ENCODE results near the gene TAF1C.

TAF1C gene

GRCh38 chr16:84183911-84184591 lies 2.8 kb downstream of the TAF1C start:
- DNase-seq (ENCODE audit: extremely low read depth in 1 of 2, low read depth in 1 of 2) = no peak

- DNase-seq (ENCODE audit: extremely low read depth in 1 of 2, low read depth in 1 of 2) = no peak
Observed at GRCh38 chr16:84183572-84183875, 3.3 kb downstream of the TAF1C start.

DNA sequence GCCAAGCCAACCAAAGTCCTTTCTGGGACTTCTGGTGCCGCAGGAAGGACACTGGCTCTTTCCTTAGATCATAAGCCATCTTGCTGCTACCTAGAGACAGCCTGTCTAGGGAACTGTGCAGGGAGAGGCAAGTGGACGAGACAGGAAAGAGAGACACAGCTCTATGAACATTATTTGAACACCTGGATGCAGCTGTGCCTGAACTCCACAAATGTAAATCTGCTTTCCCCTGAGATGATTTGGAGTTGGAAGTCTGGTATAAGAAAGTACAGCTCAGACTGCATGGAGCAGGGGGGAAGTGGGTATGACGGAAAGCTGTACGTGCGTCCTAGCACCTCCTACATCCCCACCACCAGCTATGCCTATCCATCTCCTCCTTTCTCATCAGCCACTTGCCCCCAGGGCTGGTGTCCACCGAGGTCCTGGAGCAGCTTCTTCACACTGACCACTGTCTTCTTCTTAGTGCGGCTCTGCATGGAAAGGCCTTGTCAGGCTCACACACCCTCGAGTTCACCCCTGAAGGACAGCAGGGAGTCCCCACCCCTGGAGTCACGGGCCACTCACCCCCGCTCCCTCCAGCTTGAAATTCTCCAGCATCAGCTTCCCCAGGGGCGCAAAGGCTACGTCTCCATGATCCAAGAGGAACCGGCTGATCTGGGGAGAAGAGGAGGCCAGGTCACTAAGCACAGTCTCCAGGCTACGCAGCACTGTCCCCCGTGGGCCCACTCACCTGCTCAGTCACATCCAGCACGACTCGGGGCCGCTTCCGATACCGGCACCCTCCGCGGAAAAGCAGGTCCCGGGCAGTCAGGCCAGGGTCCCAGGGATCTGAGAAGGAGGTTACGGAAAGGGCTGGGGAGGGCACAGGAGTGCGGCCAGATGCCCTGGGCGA lies 3.9 kb downstream of the TAF1C start:
- DNase-seq (ENCODE audit: extremely low read depth in 1 of 2, low read depth in 1 of 2) = no peak

- DNase-seq (ENCODE audit: extremely low read depth in 1 of 2, low read depth in 1 of 2) = no peak
Observed at GRCh38 chr16:84182104-84182503, 4.8 kb downstream of the TAF1C start.

DNA sequence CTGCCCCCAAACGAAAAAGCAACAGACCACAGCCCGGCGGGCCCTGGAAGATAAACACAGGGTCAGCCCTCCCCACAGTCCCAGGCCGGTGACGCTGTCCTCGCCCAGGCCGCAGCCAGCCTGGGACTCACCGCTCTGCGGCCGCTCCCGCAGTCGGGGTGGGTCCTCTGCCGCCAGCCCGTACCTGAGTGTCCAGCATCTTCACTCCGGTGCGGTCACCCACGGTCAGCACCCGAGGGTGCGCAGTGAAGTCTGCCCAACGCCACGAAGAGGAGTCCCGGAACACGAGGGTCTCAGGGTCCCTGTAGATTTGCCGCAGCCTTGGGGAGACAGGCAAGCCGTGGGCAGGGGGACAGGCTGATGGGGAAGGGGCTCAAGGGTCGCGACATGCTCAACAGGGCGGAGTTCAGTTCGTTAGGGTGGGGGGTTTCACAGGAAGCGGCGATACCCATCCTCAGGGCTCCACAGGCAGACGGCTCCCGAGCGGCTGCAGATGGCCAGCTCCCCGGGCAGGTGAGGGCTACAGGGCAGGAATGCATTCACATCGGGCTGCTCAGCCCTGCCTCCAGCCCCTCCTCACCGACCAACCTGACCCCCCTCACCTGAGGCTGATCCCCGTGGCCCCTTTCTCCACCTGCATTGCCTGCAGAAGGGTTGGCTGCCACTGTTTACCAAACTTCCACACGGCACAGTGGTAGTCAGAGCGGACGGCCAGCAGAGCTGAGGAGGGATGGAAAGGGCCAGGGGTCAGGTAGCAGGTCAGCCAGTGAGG lies 5.5 kb downstream of the TAF1C start:
- DNase-seq (ENCODE audit: extremely low read depth in 1 of 2, low read depth in 1 of 2) = no peak

- DNase-seq (ENCODE audit: extremely low read depth in 1 of 2, low read depth in 1 of 2) = no peak
Observed at GRCh38 chr16:84180519-84181140, 6.2 kb downstream of the TAF1C start.

- DNase-seq (ENCODE audit: extremely low read depth in 1 of 2, low read depth in 1 of 2) = no peak
Observed at GRCh38 chr16:84179612-84180320, 7.1 kb downstream of the TAF1C start.

DNA sequence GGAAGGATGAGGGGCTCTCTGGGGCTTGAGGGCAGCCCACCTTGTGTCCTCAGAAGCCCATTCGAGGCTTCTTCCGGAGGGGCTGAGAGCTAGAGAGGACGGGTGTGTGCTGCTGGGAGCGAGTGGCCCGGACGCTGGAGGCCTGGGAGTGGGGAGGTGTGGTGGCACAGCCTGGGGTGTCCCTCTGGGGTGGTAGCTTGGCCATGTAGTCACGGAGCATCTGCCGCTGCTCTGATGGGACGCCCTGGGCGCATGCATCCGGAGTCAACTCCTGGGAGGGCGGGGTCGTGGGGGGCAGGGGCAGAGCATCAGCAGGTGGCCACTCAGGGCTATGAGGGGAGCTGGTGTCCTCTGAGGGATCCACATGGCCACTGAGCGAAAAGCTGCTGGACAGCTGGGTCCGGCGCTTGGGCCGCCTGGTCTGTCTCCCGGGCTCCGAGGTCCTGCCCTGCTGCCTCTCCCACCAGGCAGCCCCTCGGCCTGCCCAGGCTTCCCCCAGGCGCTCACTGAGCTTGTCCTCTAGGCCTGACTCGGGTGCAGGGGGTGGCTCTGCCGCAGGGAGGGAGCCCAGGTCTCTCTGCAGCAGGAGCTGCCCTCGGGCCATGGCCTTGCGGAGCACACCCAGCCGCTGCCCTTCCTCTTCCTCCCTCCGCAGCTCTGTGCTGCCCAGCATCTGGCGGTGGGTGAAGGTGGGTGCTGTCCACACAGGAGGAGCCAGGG lies 7.8 kb downstream of the TAF1C start:
- no peak for DNase-seq (ENCODE audit: extremely low read depth in 1 of 2, low read depth in 1 of 2)

DNA sequence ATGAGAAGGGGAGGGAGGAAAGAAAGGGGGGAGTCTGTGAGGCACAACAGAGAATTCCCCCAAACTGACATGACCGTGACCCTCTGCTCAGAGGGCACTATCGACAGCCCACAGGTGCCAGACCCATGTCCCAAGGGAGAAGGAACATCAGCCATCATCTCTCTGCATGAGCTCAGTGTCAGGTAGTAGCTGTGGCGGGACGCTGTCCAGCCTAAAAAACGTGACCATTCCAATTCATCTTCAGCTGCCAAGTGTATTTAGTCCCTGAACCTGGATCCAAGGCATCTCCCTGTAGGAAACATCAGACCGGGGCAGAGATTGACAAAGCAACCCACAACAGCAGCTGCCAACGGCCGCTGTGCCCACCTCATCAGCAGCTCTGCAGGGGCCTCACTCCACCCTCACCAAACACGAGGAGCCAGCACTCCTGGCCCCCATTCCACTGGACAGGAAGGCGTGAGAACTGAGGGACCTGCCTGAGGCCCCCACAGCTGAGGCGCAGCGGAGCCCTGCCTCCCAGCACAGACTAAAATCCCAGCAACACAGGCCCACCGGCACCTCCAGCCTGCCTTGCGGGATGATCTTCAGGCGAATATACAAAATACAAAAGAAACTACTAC lies 8.6 kb downstream of the TAF1C start:
- no peak for DNase-seq (ENCODE audit: extremely low read depth in 1 of 2, low read depth in 1 of 2)

DNA sequence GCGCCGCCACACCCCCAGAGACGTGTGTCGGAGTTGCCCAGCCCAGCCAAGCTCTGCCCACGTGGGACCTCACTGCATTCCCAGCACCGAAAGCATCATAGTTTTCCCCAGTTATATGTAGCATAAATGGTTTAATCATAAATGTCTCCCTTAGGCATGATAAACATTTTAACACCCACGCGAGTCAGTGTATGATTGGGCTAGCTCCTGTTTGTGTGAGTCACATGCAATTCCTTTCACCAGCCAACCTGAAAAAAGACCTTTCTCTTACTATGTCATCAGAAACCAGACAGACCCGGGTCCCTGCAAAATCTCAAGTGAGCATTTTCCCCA lies 9.2 kb downstream of the TAF1C start:
- DNase-seq (ENCODE audit: extremely low read depth in 1 of 2, low read depth in 1 of 2) = no peak

GRCh38 chr16:84176192-84177053 lies 10.4 kb downstream of the TAF1C start:
- no peak for DNase-seq (ENCODE audit: extremely low read depth in 1 of 2, low read depth in 1 of 2)

- peak in 1 of 2 donors; percentile 45 for DNase-seq (ENCODE audit: extremely low read depth in 1 of 2, low read depth in 1 of 2)
Observed at GRCh38 chr16:84175350-84176081, 11.3 kb downstream of the TAF1C start.

GRCh38 chr16:84174396-84174795 lies 12.5 kb downstream of the TAF1C start:
- DNase-seq (ENCODE audit: extremely low read depth in 1 of 2, low read depth in 1 of 2) = no peak

DNA sequence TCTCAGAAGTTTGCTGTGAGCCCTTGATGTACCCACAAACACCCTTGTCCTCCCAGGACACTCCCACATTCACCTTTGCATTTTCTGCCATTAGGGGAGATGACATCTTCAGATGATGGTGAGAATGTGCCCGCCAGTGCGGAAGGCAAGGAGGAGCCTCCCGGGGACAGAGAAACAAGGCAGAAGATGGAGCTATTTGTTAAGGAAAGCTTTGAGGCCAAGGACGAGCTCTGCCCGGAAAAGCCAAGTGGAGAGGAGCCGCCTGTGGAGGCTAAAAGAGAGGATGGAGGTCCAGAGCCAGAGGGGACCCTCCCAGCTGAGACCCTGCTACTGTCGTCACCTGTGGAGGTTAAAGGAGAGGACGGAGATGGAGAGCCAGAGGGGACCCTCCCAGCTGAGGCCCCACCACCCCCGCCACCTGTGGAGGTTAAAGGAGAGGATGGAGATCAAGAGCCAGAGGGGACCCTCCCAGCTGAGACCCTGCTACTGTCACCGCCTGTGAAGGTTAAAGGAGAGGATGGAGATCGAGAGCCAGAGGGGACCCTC lies 17.0 kb downstream of the TAF1C start:
- no peak for DNase-seq (ENCODE audit: extremely low read depth in 1 of 2, low read depth in 1 of 2)

DNA sequence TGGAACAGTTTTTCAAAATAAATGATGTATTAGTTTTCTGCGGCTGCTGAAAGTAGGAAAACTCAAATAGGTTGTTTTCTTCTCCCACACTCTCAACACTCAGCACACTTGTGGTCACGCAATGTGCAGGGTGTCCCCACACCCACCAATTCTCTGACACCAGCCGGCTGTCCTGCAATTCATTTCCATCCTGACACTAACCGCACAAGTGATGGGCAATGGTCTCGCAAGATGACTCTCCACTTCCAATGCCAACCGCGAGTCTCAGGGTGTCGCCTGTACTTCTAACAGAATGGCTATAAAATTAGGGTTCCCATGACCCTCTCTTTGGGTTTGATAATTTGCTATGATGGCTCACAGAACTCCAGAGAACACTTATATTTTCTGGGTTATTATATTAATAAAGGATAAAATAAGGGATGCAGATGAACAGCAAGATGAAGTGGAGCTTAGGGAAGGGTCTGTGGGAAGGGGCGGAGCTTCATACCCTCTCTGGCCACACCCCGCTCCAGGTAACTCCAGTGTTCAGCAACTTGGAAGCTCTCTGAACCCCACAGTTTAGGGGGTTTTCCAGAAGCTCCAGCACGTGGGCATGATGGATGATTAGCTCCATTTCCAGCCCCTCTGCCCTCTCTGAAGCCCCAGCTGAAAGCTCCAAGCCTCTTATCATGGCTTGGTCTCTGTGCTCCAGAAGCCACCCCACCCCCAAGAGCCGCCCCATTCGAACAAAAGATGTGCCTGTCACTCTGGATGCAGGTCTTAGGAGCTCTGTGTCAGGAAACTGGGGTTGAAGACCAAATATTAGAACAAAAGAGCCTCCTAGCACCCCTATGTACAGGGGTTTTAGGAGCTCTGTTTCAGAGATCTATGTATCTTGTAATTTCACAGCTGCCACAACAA lies 19.8 kb downstream of the TAF1C start:
- DNase-seq (ENCODE audit: extremely low read depth in 1 of 2, low read depth in 1 of 2) = no peak

GRCh38 chr16:84165746-84166145 lies 21.1 kb downstream of the TAF1C start:
- DNase-seq (ENCODE audit: extremely low read depth in 1 of 2, low read depth in 1 of 2) = no peak

DNA sequence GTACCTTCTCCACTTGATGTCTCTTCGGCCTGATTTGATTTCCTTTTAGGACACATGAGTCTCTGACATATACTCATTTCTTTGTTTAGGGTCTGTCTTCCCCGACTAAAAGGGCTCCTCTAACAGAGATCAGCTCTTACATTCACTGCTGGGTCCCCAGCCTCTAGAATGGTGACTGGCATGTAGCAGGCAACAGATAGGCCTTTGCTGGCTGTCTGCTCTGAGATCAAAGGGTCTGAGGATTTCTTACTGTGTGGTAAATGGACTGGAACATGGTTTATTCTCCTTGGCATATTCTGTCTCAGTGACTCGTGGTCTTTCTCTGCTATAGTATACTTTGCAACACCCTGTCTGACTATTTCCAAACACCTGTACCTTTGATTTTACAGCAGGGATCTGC lies 25.1 kb downstream of the TAF1C start:
- DNase-seq (ENCODE audit: extremely low read depth in 1 of 2, low read depth in 1 of 2) = no peak

Data from activated CD8-positive, alpha-beta memory T cell treated with anti-CD3 and anti-CD28 coated beads for 1 hour (primary cell).